NCI-H2196 treated with DMSO at 0.1 percent for 48 hours (cell line): ENCODE results near the gene NCF1.
"Not testable (repeated sequence)": the region's sequence is repeated elsewhere in the genome, so short reads cannot be mapped to it uniquely, and the experiment has no call there.

ENCODE experiments used
- DNase-seq: peaks from one replicate; lab custom pipeline; 2025; ENCODE audit not compliant: unreplicated experiment; lab: John Stamatoyannopoulos, UW

NCF1 gene

DNA sequence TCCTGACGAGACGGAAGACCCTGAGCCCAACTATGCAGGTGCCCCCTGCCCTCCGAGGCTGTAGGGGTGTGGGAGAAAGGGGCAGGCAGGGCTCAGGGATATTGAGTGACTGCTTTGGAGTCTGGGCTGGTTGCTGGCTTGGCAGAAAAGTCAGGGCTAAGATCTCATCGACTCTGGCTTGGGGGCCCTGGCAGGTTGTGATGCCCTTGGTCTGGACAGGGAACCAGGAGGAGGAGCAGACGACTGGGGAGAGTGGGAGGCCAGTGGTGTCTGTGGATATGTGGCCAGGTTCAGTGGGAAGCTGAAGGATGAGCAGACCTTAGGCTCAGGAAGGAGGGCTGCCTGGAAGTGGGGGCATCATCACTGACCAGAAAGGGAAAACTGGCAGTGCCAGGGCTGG lies 9.8 kb downstream of the NCF1 start:
- DNase-seq = not testable (repeated sequence)

DNA sequence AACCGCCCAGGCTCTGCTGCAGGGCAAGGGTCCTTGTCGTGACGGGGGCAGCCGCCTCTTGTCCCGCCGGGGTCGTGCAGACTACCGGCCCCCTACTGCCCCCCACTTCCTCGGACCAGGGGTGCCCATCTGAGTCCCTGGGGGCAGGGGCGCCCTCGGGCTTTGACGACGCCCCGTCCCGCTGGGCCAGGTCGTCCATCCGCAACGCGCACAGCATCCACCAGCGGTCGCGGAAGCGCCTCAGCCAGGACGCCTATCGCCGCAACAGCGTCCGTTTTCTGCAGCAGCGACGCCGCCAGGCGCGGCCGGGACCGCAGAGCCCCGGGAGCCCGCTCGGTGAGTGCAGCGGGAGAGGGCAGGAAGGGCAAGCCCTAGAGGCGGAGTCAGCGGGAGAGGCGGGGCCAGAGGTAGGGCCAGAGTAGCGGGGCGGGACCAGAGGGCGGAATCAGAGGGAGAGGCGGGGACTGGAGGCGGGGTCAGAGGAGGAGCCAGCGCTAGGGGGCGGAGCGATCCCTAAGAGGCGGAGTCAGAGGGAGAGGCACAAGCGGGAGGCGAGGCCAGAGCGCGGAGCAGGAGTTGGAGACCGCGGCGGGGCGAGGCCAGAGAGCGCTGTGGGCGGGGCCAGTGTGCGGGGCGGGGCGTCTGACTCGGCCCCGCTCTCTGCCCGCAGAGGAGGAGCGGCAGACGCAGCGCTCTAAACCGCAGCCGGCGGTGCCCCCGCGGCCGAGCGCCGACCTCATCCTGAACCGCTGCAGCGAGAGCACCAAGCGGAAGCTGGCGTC lies 14.7 kb downstream of the NCF1 start:
- peak; percentile 49 for DNase-seq

DNA sequence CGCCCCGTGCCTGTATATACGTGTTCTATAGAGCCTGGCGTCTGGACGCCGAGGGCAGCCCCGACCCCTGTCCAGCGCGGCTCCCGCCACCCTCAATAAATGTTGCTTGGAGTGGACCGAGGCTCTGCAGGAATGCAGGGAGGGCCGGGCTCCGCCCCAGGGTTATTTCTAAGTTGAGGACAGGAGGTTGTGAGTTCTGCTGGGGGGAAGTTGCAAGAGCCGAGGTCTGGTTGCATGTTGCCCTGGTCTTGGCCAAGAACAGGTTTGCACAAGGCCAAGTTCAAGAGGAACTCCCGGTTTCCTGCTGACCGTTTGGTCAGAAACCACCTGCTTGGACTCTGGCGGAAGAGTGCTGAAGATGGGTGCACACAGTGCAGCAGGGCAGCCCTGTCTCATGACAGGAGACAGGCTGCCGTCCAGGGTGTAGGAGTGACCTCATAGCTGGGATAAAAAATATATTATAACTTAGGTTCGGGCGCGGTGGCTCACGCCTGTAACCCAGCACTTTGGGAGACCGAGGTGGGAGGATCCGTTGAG lies 15.5 kb downstream of the NCF1 start:
- DNase-seq = not testable (repeated sequence)

DNA sequence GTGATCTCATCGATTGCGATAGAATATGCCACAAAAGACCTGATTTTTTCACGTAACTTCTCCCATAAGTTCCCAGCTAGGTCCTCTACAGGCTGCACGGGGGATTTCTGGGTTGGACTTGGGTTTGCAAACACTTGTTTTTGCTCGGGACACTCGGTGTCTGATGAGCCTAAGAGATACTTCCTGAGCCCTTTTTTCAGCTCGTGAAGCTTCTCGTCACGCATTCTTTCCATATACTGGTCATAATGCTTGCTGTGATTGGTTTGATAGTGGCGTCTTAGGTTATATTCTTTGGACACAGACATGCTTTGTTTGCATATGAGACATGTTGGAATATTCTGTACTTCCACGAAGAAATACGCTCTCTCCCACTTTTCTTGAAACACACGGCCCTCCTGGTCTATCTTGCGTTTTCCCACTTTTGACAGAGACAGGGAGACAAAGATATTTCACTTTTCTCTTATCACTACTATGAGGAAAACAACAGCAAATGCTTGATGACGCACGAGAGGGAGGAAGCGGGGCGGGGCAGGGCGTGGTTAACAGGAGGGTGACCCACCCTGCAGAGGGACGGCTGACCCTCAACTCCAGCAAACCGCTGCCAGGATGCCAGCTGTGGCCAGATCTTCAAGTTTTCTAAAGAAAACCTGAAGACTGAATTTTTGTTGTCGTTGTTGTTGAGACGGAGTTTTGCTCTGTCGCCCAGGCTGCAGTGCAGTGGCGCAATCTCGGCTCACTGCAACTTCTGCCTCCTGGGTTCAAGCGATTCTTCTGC lies 24.2 kb downstream of the NCF1 start:
- DNase-seq = not testable (repeated sequence)

DNA sequence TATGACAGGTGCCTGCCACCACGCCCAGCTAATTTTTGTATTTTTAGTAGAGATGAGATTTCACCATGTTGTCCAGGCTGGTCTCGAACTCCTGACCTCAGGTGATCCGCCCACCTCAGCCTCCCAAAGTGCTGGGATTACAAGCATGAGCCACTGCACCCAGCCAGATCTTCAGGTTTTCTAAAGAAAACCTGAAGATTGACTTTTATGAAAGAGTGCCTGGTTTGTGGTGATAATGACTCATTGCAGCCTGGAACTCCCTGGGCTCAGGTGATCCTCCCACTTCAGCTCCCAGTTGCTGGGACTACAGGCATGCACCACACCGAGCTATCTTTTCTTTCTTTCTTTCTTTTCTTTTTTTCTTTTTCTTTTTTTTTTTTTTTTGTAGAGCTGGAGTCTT lies 24.8 kb downstream of the NCF1 start:
- DNase-seq = not testable (repeated sequence)

DNA sequence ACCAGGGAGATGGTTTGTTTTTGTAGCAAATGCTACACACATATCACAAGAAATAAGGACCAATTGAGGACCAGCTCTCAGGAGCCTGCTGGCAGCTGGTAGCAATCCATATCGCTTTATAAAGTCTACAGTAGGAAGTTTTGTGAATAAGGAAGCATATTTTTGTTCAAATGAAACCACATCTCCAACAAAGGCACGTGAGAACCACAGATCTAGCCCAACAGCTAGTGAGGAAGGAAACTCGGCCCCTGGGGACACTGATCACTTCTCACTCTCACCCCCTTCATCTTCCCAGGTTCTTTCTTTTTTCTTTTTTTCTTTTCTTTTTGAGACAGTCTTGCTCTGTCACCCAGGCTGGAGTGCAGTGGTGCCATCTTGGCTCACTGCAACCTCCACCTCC lies 42.1 kb downstream of the NCF1 start:
- not testable (repeated sequence) for DNase-seq

DNA sequence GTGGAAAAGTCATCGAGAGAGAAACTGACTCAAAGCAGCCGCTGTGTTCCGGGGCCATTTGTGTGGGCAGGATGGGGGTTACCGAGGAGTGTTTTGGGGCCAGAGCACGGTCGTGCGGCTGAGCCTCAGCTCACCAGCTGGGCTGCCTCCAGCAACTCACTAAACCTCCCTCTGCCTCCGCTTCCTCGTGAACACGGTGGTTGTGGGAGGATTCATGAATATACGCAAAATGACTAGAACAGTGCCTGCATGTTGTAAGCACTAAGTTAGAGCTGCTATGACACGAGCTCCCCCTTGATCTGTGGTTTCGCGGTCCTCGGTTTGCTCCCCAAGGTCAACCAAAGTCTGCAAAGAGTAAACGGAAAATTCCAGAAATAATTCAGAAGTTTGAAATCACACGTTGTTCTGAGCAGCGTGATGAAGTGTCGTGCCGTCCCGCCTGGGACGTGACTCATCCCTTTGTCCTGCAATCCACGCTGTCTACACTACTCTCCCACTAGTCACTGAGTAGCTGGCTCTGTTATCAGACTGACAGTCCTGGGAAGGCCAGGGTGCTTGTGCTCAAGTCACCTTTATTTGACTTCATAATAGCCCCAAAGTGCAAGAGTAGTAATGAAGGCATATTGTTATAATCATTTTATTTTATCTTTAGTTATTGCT lies 46.5 kb downstream of the NCF1 start:
- DNase-seq = not testable (repeated sequence)

DNA sequence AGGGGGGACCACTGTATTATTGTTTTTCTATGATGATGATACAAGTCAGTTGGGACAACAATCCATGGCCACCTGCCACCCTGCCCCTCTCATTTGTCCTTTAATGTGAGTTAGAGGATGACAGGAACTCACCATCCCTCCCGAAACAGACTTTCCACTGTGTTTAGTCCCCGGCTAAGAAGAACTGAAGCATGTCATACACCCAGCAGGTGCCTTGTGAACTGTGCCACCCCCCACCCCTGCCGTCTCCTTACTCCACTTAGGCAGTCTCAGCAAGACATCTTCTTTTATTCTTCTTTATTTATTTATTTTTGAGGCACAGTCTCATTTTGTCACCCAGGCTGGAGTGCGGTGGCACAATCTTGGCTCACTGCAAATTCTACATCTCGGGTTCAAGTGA lies 47.4 kb downstream of the NCF1 start:
- DNase-seq = not testable (repeated sequence)

DNA sequence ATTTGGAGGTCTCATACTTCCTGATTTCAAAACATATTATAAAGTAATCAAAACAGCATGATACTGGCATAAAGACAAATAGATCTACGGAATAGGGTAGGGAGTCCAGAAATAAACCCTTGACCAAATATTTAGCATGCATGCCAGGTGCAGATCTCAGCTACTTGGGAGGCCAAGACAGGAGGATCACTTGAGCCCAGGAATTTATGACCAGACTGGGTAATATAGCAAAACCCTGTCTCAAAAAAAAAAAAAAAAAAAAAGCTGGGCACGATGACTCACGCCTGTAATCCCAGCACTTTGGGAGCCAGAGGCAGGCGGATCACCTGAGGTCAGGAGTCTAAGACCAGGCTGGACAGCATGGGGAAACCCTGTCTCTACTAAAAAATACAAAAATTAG lies 56.1 kb downstream of the NCF1 start:
- not testable (repeated sequence) for DNase-seq

DNA sequence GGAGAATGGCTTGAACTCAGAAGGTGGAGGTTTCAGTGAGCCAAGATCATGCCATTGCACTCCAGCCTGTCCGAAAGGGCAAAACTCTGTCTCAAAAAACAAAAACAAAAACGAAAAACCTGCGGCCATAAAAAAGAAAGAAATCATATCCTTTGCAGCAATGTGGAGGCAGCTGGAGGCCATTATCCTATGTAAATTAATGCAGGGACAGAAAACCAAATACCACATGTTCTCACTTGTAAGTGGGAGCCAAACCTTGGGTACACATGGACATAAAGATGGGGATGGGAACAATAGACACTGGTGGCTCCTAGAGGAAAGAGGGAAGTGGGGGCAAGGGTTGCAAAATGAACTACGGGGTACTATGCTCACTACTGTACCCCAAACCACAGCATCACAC lies 56.6 kb downstream of the NCF1 start:
- not testable (repeated sequence) for DNase-seq
